WTC11 (cell line): ENCODE measurements around the gene DGKQ. TPM values are rescaled to one million over a fixed set of nuclear protein-coding genes. Genes with fewer than 3 reads are reported as not detected.

ENCODE experiments used
- ATAC-seq: fragments of 200-7000 bp; cut with Tn5 transposase; 2 replicates; pipeline ENCODE4 v1.10.0; 2021; ENCODE audit warnings: mild to moderate bottlenecking, moderate library complexity
- CTCF ChIA-PET: fragments of 300-600 bp; sonication (Branson Sonifier 250); formaldehyde crosslinking; loops from one replicate; lab custom pipeline; 2021; ENCODE audit warnings: antibody characterized with exemption; lab: Charles Lee
- POLR2A ChIA-PET: fragments of 350-600 bp; sonication (Branson Sonifier 250); formaldehyde crosslinking; loops from one replicate; lab custom pipeline; 2021; ENCODE audit warnings: antibody characterized with exemption; lab: Charles Lee
- DNase-seq: peaks from one replicate; pipeline ENCODE4 v3.0.0; 2021; ENCODE audit warnings: low spot score
- H3K27ac Mint-ChIP-seq: 2 replicates; pipeline ENCODE4 v1.8.0; 2021; ENCODE audit warnings: mixed read lengths
- H3K27me3 Mint-ChIP-seq: 2 replicates; pipeline ENCODE4 v1.8.0; 2021; ENCODE audit warnings: low read depth, mild to moderate bottlenecking, moderate library complexity, mixed read lengths
- H3K36me3 Mint-ChIP-seq: 2 replicates; pipeline ENCODE4 v1.8.0; 2021; ENCODE audit warnings: mixed read lengths
- H3K4me1 Mint-ChIP-seq: 2 replicates; pipeline ENCODE4 v1.8.0; 2022; ENCODE audit warnings: mixed read lengths
- H3K4me3 Mint-ChIP-seq: 2 replicates; pipeline ENCODE4 v1.8.0; 2021; ENCODE audit warnings: mild to moderate bottlenecking, moderate library complexity, mixed read lengths
- H3K9me3 Mint-ChIP-seq: 2 replicates; pipeline ENCODE4 v1.8.0; 2021; ENCODE audit warnings: mixed read lengths
- ATF3 ChIP-seq: sonication (generic); formaldehyde crosslinking; conservative IDR thresholded peaks from 2 replicates; pipeline ENCODE4 v1.8.1; 2022; ENCODE audit warnings: mild to moderate bottlenecking, missing genetic modification reagents
- ATF6 ChIP-seq: sonication (generic); formaldehyde crosslinking; IDR thresholded peaks from 2 replicates; pipeline ENCODE4 v1.8.1; 2023; ENCODE audit warnings: mild to moderate bottlenecking, missing genetic modification reagents
- E2F1 ChIP-seq: sonication (generic); formaldehyde crosslinking; IDR thresholded peaks from 2 replicates; pipeline ENCODE4 v1.8.0; 2022; ENCODE audit warnings: mild to moderate bottlenecking, missing genetic modification reagents
- ERG ChIP-seq: fragments of 250-450 bp; sonication (Bioruptor Pico); IDR thresholded peaks from 2 replicates; pipeline ENCODE4 v1.8.0; 2021; ENCODE audit warnings: mild to moderate bottlenecking
- ETV6 ChIP-seq: sonication (generic); formaldehyde crosslinking; IDR thresholded peaks from 2 replicates; pipeline ENCODE4 v1.8.1; 2022; ENCODE audit warnings: mild to moderate bottlenecking, missing genetic modification reagents
- HMGA2 ChIP-seq: fragments of 250-450 bp; sonication (Bioruptor Pico); IDR thresholded peaks from 2 replicates; pipeline ENCODE4 v1.4.0; 2021; ENCODE audit warnings: mild to moderate bottlenecking, moderate library complexity
- KAT7 ChIP-seq: sonication (generic); formaldehyde crosslinking; IDR thresholded peaks from 2 replicates; pipeline ENCODE4 v1.8.1; 2023; ENCODE audit warnings: missing genetic modification reagents, mild to moderate bottlenecking, borderline replicate concordance
- MLX ChIP-seq: sonication (generic); formaldehyde crosslinking; IDR thresholded peaks from 2 replicates; pipeline ENCODE4 v1.8.1; 2023; ENCODE audit warnings: mild to moderate bottlenecking, missing genetic modification reagents, moderate library complexity
- MXD4 ChIP-seq: fragments of 250-450 bp; sonication (Bioruptor Pico); IDR thresholded peaks from 2 replicates; pipeline ENCODE4 v1.8.0; 2021; ENCODE audit warnings: mild to moderate bottlenecking, moderate library complexity, borderline replicate concordance
- MYBL2 ChIP-seq: sonication (generic); formaldehyde crosslinking; IDR thresholded peaks from 2 replicates; pipeline ENCODE4 v1.8.1; 2023; ENCODE audit warnings: mild to moderate bottlenecking, moderate library complexity, missing genetic modification reagents
- OVOL2 ChIP-seq: fragments of 250-450 bp; sonication (Bioruptor Pico); IDR thresholded peaks from 2 replicates; pipeline ENCODE4 v1.9.0; 2021; ENCODE audit warnings: mild to moderate bottlenecking, borderline replicate concordance
- SMAD4 ChIP-seq: sonication (generic); formaldehyde crosslinking; IDR thresholded peaks from 2 replicates; pipeline ENCODE4 v1.8.0; 2022; ENCODE audit warnings: mild to moderate bottlenecking, missing genetic modification reagents
- USF2 ChIP-seq: sonication (generic); formaldehyde crosslinking; IDR thresholded peaks from 2 replicates; pipeline ENCODE4 v1.8.1; 2023; ENCODE audit warnings: mild to moderate bottlenecking, missing genetic modification reagents, moderate library complexity
- ZNF219 ChIP-seq: sonication (generic); formaldehyde crosslinking; IDR thresholded peaks from 2 replicates; pipeline ENCODE4 v1.8.0; 2023; ENCODE audit warnings: missing genetic modification reagents, mild to moderate bottlenecking, borderline replicate concordance
- ZNF232 ChIP-seq: sonication (generic); formaldehyde crosslinking; IDR thresholded peaks from 2 replicates; pipeline ENCODE4 v1.8.0; 2022; ENCODE audit warnings: mild to moderate bottlenecking, missing genetic modification reagents
- ZNF281 ChIP-seq: sonication (generic); formaldehyde crosslinking; IDR thresholded peaks from 2 replicates; pipeline ENCODE4 v1.8.0; 2023; ENCODE audit warnings: mild to moderate bottlenecking, missing genetic modification reagents
- ZNF423 ChIP-seq: fragments of 250-450 bp; sonication (Bioruptor Pico); IDR thresholded peaks from 2 replicates; pipeline ENCODE4 v2.1.2; 2022; ENCODE audit warnings: mild to moderate bottlenecking, moderate library complexity
- total RNA-seq: library from RNA; stranded (reverse); gene quantifications from 3 replicates; pipeline ENCODE4 v1.2.3, GENCODE V29; 2021

Gene DGKQ
- total RNA-seq, 1 experiment from 2014 or later: 19.3 TPM

GRCh38 chr4:1019729-1020470 is 46.5 kb upstream of the DGKQ start (continued):
- TF ChIP-seq ERG (CRISPR knock-in tag) (no peak), KAT7 (CRISPR knock-in tag) (no peak), ZNF219 (CRISPR knock-in tag) (no peak), ATF6 (no peak), MYBL2 (no peak), ETV6 (CRISPR knock-in tag) (no peak), MXD4 (CRISPR knock-in tag) (no peak), ATF3 (CRISPR knock-in tag) (no peak)

GRCh38 chr4:1019320-1019719 is 46.0 kb upstream of the DGKQ start:
- ChIA-PET CTCF (interaction anchor here (1.3 kb wide), 1 partner anchor 9 kb away, joined by 3 read pairs; the partner anchor contains the start of gene FGFRL1), POLR2A (no interaction called here)
- Mint-ChIP-seq H3K27me3 (no peaks in the 10 kb centered on the region), H3K27ac (no peak overlapping the region), H3K4me3 (no peak overlapping the region), H3K9me3 (no peaks in the 10 kb centered on the region), H3K4me1 (no peaks in the 10 kb centered on the region), H3K36me3 (no peaks in the 10 kb centered on the region)
- TF ChIP-seq ZNF423 (CRISPR knock-in tag): 0 out of 2 replicates have a peak, but pooled peaks have one; percentile 8
- TF ChIP-seq ZNF232 (CRISPR knock-in tag): no peak
- TF ChIP-seq OVOL2: no peak
- ATAC-seq (no peak), DNase-seq (no peak)

GRCh38 chr4:1018147-1019020 is 45.0 kb upstream of the DGKQ start:
- H3K4me3 Mint-ChIP-seq: no peak overlapping the region
- POLR2A ChIA-PET: no interaction called here
- no peaks in the 10 kb centered on the region for H3K9me3 Mint-ChIP-seq
- no peak overlapping the region for H3K27ac Mint-ChIP-seq
- 0 out of 2 replicates have a peak, but pooled peaks have one; percentile 6 for ATAC-seq
- TF ChIP-seq SMAD4 (CRISPR knock-in tag) (no peak), USF2 (CRISPR knock-in tag) (no peak), HMGA2 (no peak), ZNF423 (CRISPR knock-in tag) (peak; percentile 49; the same call in 1 of the 2 replicates), E2F1 (no peak), MLX (no peak), ZNF281 (no peak)
- TF ChIP-seq, all 79 proteins: peak for 1
- Mint-ChIP-seq H3K36me3 (no peaks in the 10 kb centered on the region), H3K4me1 (no peaks in the 10 kb centered on the region), H3K27me3 (no peaks in the 10 kb centered on the region; the same call in 1 of the 2 replicates)
- CTCF ChIA-PET: no interaction called here
- no peak for DNase-seq
